GM06990 (cell line): ENCODE data around the gene COG1.

Experiments used
- DNase-seq: peaks from one replicate; pipeline ENCODE4 v3.0.0-alpha.2; 2011; ENCODE audit not compliant: insufficient read length; ENCODE audit errors: extremely low read depth
- H3K27me3 ChIP-seq: replicated peaks from 2 replicates; pipeline ENCODE4 v1.6.0; 2011; ENCODE audit warnings: low read length; ENCODE audit not compliant: control insufficient read depth, insufficient read depth
- H3K36me3 ChIP-seq: 2 replicates; pipeline ENCODE4 v1.5.1; 2011; ENCODE audit warnings: low read length; ENCODE audit not compliant: control insufficient read depth, insufficient read depth
- H3K4me3 ChIP-seq: replicated peaks from 2 replicates; pipeline ENCODE4 v1.5.1; 2011; ENCODE audit warnings: low read depth, mild to moderate bottlenecking, control low read depth, low read length
- TF ChIP-seq, protein P1 (sequence below): IDR thresholded peaks from 2 replicates; pipeline ENCODE4 v1.5.1; 2011; ENCODE audit warnings: low read length, control low read depth, mild to moderate bottlenecking, inconsistent platforms; ENCODE audit not compliant: insufficient read depth, poor library complexity, severe bottlenecking

COG1 gene

DNA sequence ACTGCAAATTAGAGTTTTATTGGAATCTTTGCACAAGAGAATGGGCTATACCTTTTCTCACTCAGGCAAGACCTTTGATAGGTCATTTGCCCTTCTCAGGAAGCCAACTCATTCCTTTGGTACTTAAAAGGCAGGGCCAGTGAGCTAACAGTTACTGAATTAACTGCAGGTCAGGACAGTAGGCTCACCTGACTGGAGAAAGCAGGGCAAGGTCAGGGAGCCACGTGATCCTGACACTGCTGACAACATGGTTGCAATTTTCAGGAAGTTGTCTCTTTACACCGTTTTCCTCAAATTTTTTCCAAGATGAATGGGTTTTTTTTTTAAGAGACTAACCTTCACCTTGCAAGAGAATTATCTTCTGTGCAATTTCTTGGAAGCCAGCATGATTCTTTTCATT, 47.7 kb downstream of the COG1 start:
- peaks cover 5% of the 10 kb centered on the region for H3K36me3 ChIP-seq
- no peak for DNase-seq
- H3K27me3 ChIP-seq: no peaks in the 10 kb centered on the region
- TF ChIP-seq, protein P1, sequence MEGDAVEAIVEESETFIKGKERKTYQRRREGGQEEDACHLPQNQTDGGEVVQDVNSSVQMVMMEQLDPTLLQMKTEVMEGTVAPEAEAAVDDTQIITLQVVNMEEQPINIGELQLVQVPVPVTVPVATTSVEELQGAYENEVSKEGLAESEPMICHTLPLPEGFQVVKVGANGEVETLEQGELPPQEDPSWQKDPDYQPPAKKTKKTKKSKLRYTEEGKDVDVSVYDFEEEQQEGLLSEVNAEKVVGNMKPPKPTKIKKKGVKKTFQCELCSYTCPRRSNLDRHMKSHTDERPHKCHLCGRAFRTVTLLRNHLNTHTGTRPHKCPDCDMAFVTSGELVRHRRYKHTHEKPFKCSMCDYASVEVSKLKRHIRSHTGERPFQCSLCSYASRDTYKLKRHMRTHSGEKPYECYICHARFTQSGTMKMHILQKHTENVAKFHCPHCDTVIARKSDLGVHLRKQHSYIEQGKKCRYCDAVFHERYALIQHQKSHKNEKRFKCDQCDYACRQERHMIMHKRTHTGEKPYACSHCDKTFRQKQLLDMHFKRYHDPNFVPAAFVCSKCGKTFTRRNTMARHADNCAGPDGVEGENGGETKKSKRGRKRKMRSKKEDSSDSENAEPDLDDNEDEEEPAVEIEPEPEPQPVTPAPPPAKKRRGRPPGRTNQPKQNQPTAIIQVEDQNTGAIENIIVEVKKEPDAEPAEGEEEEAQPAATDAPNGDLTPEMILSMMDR: no peak
- H3K4me3 ChIP-seq: no peak overlapping the region

DNA sequence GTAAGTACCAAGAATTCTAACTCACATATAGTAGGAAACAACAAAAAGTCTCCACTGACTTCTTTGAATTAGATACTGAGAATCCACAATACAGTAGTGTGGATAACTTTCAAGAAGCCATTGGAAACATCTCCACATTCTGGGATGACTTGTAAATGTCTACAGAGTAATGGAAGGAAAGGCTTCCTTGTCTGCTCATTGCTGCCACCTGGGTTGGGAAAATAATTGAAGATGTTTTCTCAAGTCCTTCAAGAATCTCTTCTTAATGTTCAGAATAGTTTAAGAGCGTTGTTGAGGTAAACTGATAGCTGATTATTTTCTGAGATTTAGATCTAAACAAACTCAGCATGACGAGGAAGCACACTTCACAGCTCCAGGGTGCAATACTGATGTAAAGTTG, 54.9 kb downstream of the COG1 start:
- H3K36me3 ChIP-seq: peaks cover 2% of the 10 kb centered on the region
- no peak overlapping the region for H3K4me3 ChIP-seq
- H3K27me3 ChIP-seq: no peaks in the 10 kb centered on the region
- no peak for DNase-seq
- TF ChIP-seq, protein P1: peak; percentile 1

DNA sequence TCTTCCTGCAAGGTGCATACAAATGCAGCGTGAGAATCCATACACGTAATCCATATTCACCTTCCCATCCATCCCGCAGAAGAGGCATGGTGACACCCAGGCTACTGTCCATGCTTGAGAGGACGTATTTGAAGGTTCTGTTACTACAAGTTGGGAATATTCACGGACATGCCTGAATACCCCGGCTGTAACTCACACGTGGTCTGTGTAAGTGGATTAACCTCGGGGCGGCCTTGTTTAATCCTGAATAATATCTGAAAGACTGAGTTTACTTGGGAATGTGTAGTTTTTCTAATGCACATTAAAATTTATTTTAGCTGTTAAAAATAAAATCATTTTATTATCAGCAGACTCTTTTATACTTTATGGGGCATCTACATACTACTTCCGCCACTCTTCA, 55.7 kb downstream of the COG1 start:
- peaks cover 2% of the 10 kb centered on the region for H3K36me3 ChIP-seq
- no peak for DNase-seq
- TF ChIP-seq, protein P1: no peak
- no peak overlapping the region for H3K4me3 ChIP-seq
- no peaks in the 10 kb centered on the region for H3K27me3 ChIP-seq

DNA sequence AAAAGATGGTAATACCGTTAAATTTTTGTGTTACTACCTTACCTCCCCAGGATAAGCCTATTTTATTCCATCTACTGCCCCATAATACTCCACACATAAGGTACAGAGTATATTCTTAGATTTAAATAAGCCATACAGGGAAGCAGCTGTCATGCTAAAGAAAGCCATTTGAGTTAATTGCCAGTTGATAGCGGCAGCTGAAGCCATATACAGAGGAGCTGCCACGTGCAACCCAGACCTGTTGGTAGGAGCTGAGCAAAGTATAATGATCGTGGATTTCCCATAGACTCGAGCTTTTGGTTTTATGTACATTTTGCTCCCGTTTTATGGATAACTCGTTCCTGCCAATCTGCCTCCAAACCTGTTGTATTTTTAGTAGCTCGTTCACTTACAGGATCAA, 56.8 kb downstream of the COG1 start:
- Histone ChIP-seq H3K36me3 (peaks cover 2% of the 10 kb centered on the region), H3K4me3 (no peak overlapping the region), H3K27me3 (no peaks in the 10 kb centered on the region)
- DNase-seq: no peak
- TF ChIP-seq, protein P1: no peak

DNA sequence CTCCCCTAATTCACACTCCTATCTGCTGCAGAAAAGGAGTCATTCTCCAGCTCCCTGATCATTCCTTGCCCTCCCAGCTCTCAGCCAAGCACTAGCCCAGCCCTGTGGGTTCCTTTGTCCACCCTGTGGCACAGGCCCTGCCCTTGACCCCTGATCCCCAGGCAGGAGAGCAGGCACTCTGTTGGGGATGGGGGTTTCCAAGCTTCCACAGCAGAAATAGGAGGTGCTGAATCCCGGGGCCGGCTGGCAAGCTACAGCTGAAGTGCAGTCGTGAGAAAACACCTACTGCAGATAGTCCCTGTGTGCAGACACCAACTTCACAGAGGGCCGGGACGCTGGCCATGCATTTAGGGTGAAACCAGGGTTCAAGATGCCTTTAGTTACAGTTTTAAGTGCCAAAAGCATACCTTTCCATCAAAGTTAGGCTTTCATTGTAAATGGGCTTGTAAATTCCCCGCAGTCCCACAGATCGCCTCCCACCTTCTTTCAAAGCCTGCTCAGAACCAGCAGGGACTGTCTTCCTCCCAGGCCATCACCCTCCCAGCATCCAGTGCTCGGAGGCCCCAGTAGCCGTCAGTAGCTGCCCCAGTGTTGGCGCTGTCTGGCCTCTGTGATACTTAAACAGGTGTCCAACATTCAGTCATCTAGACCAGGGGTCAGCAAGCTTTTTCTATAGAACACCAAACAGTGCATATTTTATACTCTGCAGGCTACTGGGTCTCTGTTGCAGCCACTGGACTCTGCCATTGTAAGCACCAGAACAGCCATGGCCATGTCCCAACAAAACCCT, 58.2 kb downstream of the COG1 start:
- Histone ChIP-seq H3K4me3 (no peak overlapping the region), H3K27me3 (no peaks in the 10 kb centered on the region), H3K36me3 (peaks cover 2% of the 10 kb centered on the region)
- no peak for DNase-seq
- TF ChIP-seq, protein P1: no peak

DNA sequence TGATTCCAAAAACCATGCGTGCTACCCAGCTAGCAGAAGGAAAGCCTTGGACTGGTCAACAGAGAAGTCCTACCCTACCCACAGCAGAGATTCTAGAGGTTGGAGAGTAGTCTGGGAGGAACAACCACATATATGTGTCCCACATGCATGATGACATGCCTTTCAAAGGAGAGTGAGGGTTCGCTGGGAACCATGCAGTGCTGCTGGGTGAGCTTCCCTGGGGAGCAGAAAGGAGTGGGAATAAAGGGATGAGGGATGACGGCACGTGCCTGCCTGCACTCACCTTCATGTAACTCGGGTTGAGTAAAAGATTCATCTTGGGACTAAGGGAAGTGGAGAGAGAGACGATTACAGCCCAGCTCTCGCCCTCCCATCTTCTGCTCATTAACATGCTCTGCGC, 59.0 kb downstream of the COG1 start:
- DNase-seq: no peak
- TF ChIP-seq, protein P1: no peak
- H3K27me3 ChIP-seq: no peaks in the 10 kb centered on the region
- H3K4me3 ChIP-seq: no peak overlapping the region
- peaks cover 2% of the 10 kb centered on the region; the same call in 1 of the 2 replicates for H3K36me3 ChIP-seq
